H1 (cell line): ENCODE data around the gene UBR1.
"Not testable (repeated sequence)": the region's sequence is repeated elsewhere in the genome, so short reads cannot be mapped to it uniquely, and the experiment has no call there.

Experiments
- CBX5 ChIP-seq: fragments of 300-800, 300-1000 bp; sonication (generic); IDR thresholded peaks from 2 replicates; pipeline ENCODE4 v1.7.1; 2016; ENCODE audit warnings: antibody characterized with exemption, low read length, low read depth
- CHD2 ChIP-seq: IDR thresholded peaks from 2 replicates; pipeline ENCODE4 v1.6.1; 2012; ENCODE audit warnings: low read length, improper control_type of control experiment
- EP300 ChIP-seq, 2 experiments: IDR thresholded peaks; 1 replicate in 1 of 2; 2 replicates in 1 of 2; pipeline ENCODE4 v1.6.1; 2011 to 2012; ENCODE audit warnings: low read depth in 2 of 2, low read length in 2 of 2, mild to moderate bottlenecking in 2 of 2, borderline replicate concordance in 1 of 2, inconsistent platforms in 1 of 2, moderate library complexity in 1 of 2
- NANOG ChIP-seq: IDR thresholded peaks from 2 replicates; pipeline ENCODE4 v1.6.1; 2011; ENCODE audit warnings: low read length, low read depth, mild to moderate bottlenecking, inconsistent platforms; ENCODE audit not compliant: insufficient read depth, poor library complexity, severe bottlenecking
- PHF8 ChIP-seq: fragments of 200-600 bp; sonication (generic); conservative IDR thresholded peaks from 2 replicates; pipeline ENCODE4 v1.7.1; 2012; ENCODE audit warnings: low read depth, mild to moderate bottlenecking, inconsistent platforms, low read length, moderate library complexity
- RFX5 ChIP-seq: IDR thresholded peaks from 2 replicates; pipeline ENCODE4 v1.6.1; 2011; ENCODE audit warnings: low read depth, low read length, improper control_type of control experiment, borderline replicate concordance
- RXRA ChIP-seq: IDR thresholded peaks from 2 replicates; pipeline ENCODE4 v1.6.1; 2011; ENCODE audit warnings: low read depth, mild to moderate bottlenecking, low read length, moderate library complexity; ENCODE audit not compliant: insufficient read depth
- SUZ12 ChIP-seq: fragments of 200-600 bp; sonication (generic); IDR thresholded peaks from 2 replicates; pipeline ENCODE4 v1.6.1; 2012; ENCODE audit warnings: mild to moderate bottlenecking, inconsistent platforms, low read length, moderate library complexity, mixed read lengths
- TAF7 ChIP-seq: optimal IDR thresholded peaks from 2 replicates; pipeline ENCODE3; 2011; ENCODE audit warnings: low read depth, mild to moderate bottlenecking, inconsistent platforms, low read length, moderate library complexity, borderline replicate concordance
- TCF12 ChIP-seq: IDR thresholded peaks from 2 replicates; pipeline ENCODE4 v1.6.1; 2011; ENCODE audit warnings: low read depth, mild to moderate bottlenecking, low read length
- TF ChIP-seq, protein P1 (sequence below), 3 experiments: IDR thresholded peaks; 1 replicate in 2 of 3; 2 replicates in 1 of 3; pipeline versions ENCODE4 v1.5.1 to v1.6.1; 2011; ENCODE audit warnings: low read length in 3 of 3, mild to moderate bottlenecking in 3 of 3, inconsistent platforms in 2 of 3, low read depth in 1 of 3, moderate library complexity in 1 of 3; ENCODE audit not compliant: insufficient read depth in 1 of 3; ENCODE audit errors: control extremely low read depth in 1 of 3
- TF ChIP-seq, protein P2 (sequence below): IDR thresholded peaks from 2 replicates; pipeline ENCODE4 v1.6.1; 2012; ENCODE audit warnings: inconsistent platforms

DNA sequence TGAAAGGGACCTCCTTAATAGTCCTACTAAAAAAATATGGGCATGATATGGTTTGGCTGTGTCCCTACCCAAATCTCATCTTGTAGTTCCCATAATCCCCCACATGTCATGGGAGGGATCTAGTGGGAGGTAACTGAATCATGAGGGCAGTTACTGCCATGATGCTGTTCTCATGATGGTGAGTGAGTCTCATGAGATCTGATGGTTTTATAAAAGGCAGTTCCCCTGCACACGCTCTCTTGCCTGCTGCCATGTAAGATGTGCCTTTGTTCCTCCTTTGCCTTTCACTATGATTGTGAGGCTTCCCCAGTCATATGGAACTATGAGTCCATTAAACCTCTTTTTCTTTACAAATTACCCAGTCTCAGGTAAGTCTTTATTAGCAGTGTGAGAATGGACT, 211.9 kb downstream of the UBR1 start:
- not testable (repeated sequence) for TF ChIP-seq SUZ12; TCF12; PHF8; RXRA; RFX5; TAF7; NANOG; CHD2; CBX5; EP300 (IDR thresholded peaks at IDR 0.05; ENCODE audit: borderline replicate concordance in 1 of 2, low read depth in 2 of 2, low read length in 2 of 2)
- TF ChIP-seq, protein P1, sequence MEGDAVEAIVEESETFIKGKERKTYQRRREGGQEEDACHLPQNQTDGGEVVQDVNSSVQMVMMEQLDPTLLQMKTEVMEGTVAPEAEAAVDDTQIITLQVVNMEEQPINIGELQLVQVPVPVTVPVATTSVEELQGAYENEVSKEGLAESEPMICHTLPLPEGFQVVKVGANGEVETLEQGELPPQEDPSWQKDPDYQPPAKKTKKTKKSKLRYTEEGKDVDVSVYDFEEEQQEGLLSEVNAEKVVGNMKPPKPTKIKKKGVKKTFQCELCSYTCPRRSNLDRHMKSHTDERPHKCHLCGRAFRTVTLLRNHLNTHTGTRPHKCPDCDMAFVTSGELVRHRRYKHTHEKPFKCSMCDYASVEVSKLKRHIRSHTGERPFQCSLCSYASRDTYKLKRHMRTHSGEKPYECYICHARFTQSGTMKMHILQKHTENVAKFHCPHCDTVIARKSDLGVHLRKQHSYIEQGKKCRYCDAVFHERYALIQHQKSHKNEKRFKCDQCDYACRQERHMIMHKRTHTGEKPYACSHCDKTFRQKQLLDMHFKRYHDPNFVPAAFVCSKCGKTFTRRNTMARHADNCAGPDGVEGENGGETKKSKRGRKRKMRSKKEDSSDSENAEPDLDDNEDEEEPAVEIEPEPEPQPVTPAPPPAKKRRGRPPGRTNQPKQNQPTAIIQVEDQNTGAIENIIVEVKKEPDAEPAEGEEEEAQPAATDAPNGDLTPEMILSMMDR (IDR thresholded peaks at IDR 0.05; ENCODE audit: control extremely low read depth in 1 of 3, insufficient read depth in 1 of 3, low read depth in 1 of 3, low read length in 3 of 3): not testable (repeated sequence)
- TF ChIP-seq, protein P2, sequence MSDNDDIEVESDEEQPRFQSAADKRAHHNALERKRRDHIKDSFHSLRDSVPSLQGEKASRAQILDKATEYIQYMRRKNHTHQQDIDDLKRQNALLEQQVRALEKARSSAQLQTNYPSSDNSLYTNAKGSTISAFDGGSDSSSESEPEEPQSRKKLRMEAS: not testable (repeated sequence)
